ENCODE measurements around the gene TRIP12.

TRIP12 gene

DNA sequence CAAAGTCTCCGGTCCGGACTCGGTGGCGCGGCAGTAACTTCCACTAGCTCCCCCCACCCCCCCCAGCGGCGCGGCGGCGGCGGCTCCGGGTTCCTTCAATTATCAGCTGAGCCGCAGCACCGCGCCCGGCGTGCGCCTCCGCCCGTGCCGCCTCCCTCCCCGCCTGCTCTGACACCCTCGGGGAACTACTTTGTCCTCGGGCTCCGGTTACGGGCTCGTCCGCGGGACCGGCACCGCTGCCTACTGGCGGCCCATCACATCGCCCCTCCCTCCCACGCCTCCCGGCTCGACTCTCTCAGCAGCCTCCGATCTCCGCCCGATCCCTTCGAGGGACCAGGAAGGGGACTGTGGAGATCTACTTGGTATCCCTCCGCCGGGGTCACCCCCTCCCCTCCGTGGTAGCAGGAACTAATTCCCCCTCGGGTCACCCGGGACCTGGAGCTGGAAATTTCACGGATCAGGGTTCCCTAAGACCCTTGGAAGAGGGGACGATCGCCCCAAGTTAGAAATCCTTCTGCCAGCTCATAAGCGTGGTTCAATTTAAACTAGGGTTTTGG is at the start of gene TRIP12:
Gene TRIP12, minus strand, starts transcription at position 118 of the 557 bp plus-strand sequence. CDS start 41,930 bp downstream, outside the sequence.
- TF ChIP-seq GATA3 (IDR thresholded peaks at IDR 0.05; ENCODE audit: low read depth, low read length) = no peak
- TF ChIP-seq GATA2 (IDR thresholded peaks at IDR 0.05; ENCODE audit: low read depth, low read length) = no peak; the same call in 1 of the 2 replicates

DNA sequence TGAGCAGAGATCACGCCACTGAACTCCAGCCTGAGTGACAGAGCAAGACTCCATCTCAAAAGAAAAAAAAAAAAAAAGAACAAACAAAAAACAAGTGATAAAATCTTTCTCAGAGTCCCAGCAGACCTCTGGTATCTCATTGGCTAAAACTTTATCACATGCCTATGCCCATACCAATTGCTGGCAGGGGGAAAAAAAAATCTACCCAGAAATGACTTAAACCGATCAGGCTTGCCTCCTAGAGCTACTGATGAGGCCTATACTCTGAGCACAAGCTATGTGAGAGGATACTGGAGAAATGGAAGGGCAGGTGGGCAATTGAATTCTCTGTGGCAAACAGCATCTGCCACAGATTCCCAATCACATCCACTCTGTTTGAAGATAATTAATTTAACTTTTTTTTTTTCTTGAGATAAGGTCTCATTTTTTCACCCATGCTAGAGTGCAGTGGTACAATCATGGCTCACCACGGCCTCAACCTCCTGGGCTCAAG is 49.5 kb upstream of the TRIP12 start:
- TF ChIP-seq GATA2 (IDR thresholded peaks at IDR 0.05; ENCODE audit: low read depth, low read length) = no peak
- no peak for TF ChIP-seq GATA3 (IDR thresholded peaks at IDR 0.05; ENCODE audit: low read depth, low read length)

DNA sequence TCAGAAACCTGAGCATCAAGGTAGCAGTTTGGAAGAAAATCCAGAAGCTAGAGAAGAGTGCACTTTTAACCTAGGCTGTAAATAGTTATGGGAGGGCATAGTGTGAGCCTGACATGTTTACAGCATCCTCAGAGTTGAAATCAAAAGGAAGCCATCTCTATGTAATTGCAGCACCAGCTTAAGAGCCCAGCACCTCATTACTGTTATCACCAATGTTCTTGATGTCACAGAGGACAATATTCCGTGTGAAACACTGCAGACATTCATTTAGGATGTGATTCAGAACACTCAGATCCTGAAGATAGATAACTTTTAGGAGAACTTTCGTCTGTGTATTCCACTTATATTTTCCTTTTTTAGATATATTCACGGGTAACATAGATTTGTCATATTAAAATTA is 48.6 kb upstream of the TRIP12 start:
- no peak for TF ChIP-seq GATA3 (IDR thresholded peaks at IDR 0.05; ENCODE audit: low read depth, low read length)
- no peak for TF ChIP-seq GATA2 (IDR thresholded peaks at IDR 0.05; ENCODE audit: low read depth, low read length)

DNA sequence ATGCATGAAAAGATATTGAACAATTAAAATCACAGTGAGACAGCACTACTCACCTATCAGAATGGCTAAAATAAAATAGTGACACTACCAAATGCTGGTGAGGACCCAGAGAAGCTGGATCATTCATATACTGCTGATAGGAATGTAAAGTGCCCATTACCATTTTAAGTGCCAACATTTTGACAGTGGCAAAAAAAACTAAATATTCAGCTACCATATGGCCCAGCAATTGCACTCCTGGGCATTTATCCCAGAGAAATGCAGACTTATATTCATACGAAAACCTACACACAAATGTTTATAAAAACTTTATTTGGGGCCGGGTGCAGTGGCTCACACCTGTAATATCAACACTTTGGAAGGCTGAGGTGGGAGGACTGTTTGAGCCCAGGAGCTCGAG is 48.1 kb upstream of the TRIP12 start:
- TF ChIP-seq GATA2 (IDR thresholded peaks at IDR 0.05; ENCODE audit: low read depth, low read length) = no peak
- TF ChIP-seq GATA3 (IDR thresholded peaks at IDR 0.05; ENCODE audit: low read depth, low read length) = no peak

DNA sequence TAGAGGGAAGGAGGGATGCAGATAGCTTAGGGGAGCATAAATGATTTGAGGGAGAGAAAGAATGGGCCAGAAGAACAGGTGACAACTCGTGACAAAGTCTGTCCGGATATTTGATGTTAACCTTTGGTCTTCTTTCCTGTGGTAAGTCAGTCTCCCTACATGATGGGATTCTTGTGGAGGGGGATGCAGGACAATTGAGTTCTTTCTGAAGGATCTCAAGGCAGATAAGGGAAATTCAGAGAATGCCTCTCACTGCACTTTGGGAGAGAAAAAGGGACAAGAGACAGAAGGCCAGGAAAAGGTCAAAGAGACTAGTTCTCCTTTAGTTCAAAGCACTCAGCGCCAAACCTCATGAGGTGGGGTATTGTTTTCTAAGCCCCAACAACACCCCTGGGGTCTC is 34.7 kb upstream of the TRIP12 start:
- TF ChIP-seq GATA2 (IDR thresholded peaks at IDR 0.05; ENCODE audit: low read depth, low read length) (no peak), GATA3 (IDR thresholded peaks at IDR 0.05; ENCODE audit: low read depth, low read length) (no peak)

DNA sequence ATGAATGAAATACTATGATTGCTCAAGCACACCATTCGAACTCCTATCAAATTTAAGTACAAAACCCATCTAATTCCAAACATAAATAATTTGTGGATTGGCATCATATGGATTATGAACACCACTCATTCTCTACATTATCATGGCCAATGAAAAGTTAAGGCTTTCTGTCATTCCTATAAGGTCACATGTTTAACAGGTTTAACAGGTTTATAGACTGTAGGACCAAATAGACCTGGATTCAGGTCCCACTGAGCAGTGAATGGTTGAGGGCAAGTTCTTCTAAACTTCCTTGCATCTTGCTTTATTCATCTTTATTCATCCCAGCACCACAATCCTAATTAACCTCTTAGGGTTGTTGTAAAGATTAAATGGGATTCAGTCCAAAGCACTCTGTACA is 33.9 kb upstream of the TRIP12 start:
- TF ChIP-seq GATA3 (IDR thresholded peaks at IDR 0.05; ENCODE audit: low read depth, low read length) (no peak), GATA2 (IDR thresholded peaks at IDR 0.05; ENCODE audit: low read depth, low read length) (no peak)

DNA sequence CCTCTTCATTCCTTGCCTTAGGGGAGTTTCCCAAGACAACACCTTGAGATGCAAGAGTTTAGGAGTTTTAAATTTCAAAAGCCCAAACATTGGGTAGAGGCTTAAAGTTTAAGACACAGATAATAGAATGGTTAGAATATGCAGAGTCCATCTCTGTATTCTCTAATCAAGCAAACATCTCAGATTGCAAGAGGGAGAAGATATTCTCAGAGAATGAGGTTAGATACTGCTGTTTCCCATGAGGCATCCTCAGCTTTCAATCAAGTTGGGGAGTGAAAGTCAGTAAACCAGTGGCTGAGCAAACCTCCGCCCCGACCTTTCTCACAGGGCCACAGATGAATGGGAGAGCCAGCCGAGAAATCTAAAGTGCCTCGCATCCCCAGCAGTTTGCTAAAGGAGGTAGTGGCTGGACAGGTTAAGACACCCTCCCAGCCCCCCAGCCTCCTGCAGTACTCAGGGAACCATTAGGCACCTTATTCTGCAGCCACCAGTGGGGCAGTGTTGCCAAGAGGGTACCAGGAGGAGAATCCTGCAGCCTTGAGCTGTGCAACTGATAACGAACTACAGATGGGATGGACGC is 30.5 kb upstream of the TRIP12 start:
- no peak for TF ChIP-seq GATA2 (IDR thresholded peaks at IDR 0.05; ENCODE audit: low read depth, low read length)
- no peak for TF ChIP-seq GATA3 (IDR thresholded peaks at IDR 0.05; ENCODE audit: low read depth, low read length)

DNA sequence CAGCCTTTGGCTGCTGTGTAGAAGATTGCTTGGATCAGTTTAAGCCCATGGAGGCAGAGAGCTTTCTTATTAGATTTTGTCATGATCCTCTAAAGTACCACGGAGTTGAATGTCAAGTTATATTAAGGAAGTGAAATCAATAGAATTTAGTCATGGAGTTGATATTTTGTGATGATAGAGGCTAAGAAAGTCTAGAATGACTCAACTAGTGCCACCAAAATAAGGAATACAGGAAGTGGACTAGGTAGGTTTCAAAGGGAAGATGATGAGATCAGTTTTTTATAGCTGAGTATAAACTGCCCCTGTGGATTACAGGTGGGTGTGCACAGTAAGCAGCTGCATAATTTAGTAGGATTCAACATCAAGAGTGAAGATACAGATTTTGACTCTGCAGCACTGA is 25.7 kb upstream of the TRIP12 start:
- TF ChIP-seq GATA2 (IDR thresholded peaks at IDR 0.05; ENCODE audit: low read depth, low read length) (no peak), GATA3 (IDR thresholded peaks at IDR 0.05; ENCODE audit: low read depth, low read length) (no peak)

DNA sequence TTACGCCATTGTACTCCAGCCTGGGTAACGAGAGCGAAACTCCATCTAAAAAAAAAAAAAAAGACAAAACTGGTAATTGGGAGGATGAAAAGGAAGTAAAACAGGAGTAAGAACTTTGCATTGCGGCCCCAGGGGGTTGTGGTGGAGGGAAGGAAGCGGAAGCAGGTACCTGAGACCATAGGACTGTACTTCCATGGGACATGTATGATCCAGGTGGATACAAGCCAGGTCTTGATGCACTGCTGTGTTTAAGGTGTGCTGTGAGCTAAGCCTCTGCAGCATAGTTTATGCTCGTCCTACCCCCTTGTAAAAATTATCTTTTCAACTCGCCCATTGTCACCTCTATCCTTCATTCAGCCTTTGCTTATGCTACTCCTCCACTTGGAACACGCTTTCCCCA is 24.2 kb upstream of the TRIP12 start:
- TF ChIP-seq GATA2 (IDR thresholded peaks at IDR 0.05; ENCODE audit: low read depth, low read length) (no peak), GATA3 (IDR thresholded peaks at IDR 0.05; ENCODE audit: low read depth, low read length) (no peak)

DNA sequence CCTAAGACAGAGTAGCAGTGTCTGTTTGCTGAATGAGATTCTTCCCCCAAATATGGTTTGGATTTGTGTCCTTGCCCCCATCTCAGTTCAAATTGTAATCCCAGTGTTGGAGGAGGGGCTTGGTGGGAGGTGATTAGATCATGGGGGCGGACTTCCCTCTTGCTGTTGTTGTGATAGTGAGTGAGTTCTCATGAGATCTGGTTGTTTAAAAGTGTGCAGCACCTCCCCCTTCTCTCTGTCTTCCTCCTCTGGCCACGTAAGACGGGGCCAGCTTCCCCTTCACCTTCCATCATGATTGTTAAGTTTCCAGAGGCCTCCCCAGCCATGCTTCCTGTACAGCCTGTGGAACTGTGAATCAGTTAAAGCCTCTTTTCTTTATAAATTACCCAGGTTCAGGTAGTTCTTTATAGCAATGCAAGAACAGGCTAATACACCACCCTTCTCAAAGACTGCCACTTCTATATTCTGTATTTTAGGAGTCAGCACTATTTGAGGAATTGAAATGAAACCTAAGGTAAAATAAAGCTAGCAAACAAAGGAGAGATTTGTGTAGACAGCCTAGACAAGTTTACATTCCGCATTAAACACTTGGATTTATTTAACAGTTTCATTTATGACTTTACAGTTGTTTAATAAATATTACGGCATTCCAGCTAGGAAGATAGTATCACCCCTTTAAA is 22.1 kb upstream of the TRIP12 start:
- no peak for TF ChIP-seq GATA3 (IDR thresholded peaks at IDR 0.05; ENCODE audit: low read depth, low read length)
- TF ChIP-seq GATA2 (IDR thresholded peaks at IDR 0.05; ENCODE audit: low read depth, low read length) = no peak

DNA sequence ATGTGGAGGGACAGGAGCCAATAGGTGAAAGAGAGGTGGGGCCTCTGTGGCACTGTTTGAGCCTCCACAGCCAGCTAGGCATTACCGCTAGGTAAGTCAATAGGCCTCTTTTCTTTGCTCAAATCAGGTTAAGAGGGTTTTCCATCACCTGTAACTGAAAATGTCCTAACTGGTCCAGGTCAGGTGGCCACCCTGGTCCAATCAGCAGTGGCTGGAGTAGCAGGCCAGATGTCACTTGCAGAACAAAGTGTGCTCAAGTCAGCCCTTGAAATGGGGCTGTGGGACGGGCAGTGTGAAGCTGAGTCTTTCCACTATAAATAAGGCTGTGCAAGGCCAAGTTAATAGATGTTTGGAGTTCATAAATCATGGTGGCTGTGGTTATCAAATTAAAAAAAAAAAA is 21.4 kb upstream of the TRIP12 start:
- no peak for TF ChIP-seq GATA3 (IDR thresholded peaks at IDR 0.05; ENCODE audit: low read depth, low read length)
- no peak for TF ChIP-seq GATA2 (IDR thresholded peaks at IDR 0.05; ENCODE audit: low read depth, low read length)

DNA sequence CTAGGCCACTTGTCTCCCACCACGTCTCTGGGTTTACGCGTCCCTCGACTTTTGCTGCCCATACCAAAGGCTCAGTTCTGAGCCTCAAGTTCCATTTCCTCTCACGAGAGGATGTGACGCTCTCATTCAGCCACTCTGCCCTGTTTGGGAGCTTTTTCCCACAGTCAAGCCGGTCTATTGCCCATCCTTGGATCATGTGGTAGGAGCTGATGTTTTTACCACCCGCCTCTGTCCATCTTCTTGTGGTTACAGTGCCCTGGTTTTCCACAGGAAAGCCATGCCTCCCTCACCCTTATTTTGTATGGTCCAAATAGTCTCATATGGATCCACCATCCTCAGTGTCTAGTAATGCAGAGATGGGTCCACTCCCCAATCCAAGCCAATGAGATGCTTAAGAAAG is 20.9 kb upstream of the TRIP12 start:
- no peak for TF ChIP-seq GATA3 (IDR thresholded peaks at IDR 0.05; ENCODE audit: low read depth, low read length)
- TF ChIP-seq GATA2 (IDR thresholded peaks at IDR 0.05; ENCODE audit: low read depth, low read length) = no peak

DNA sequence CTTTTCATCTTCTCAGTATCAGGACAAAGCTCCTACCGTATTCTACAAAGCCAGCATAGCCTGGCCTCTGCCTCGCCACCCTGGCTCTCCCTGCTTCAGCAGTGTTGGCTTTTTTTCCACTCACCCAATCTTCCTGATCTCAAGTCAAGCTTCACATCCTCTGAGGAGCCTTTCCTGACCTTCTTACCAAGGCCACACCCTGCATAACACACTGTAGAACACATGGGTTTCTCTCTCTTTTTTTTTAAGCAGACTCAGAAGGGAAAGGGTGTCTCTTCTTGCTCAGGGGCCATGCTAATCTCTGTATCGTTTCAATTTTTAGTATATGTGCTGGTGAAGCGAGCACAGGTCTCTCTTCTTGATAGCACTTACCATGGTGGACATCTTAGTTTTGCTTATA is 15.7 kb upstream of the TRIP12 start:
- TF ChIP-seq GATA3 (IDR thresholded peaks at IDR 0.05; ENCODE audit: low read depth, low read length) (no peak), GATA2 (IDR thresholded peaks at IDR 0.05; ENCODE audit: low read depth, low read length) (no peak)

DNA sequence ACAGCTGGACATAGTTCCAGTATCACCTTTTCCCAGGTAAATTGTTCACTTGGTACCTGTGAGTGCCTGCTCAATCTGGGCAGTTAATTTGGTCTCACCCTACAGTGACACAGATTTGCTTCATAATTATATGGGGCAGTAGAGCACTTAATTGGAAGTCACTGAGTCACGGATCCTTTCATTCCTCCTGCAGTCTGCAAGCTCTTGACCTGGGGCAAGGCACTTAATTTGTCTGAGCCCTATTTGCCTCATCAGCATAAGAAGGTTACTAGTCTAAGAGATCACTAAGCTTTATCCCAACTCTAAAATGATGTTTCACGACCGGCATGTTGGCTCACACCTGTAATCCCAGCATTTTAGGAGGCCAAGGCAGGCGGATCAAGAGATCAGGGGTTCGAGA is 9.4 kb upstream of the TRIP12 start:
- TF ChIP-seq GATA3 (IDR thresholded peaks at IDR 0.05; ENCODE audit: low read depth, low read length) = no peak
- TF ChIP-seq GATA2 (IDR thresholded peaks at IDR 0.05; ENCODE audit: low read depth, low read length) = no peak

DNA sequence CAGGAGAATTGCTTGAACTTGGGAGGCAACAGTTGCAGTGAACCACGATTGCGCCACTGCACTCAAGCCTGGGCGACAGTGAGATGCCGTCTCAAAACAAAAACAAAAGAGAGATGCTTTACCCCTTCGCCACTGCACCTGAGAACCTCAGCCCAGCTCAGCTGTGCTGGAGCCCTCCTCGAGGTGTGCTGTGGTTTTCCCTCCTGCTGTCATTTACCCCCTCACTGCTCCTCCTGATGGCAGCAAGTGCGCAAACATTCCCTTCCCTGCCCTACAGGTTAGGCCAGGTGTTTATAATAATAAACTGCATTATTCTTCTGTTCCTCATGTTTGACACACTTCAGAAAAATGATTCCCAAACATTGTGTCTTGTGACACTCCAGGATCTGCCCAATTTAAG is 8.8 kb upstream of the TRIP12 start:
- no peak for TF ChIP-seq GATA3 (IDR thresholded peaks at IDR 0.05; ENCODE audit: low read depth, low read length)
- TF ChIP-seq GATA2 (IDR thresholded peaks at IDR 0.05; ENCODE audit: low read depth, low read length) = no peak
